Measurements from ENCODE around the gene IL1F10.

DNA sequence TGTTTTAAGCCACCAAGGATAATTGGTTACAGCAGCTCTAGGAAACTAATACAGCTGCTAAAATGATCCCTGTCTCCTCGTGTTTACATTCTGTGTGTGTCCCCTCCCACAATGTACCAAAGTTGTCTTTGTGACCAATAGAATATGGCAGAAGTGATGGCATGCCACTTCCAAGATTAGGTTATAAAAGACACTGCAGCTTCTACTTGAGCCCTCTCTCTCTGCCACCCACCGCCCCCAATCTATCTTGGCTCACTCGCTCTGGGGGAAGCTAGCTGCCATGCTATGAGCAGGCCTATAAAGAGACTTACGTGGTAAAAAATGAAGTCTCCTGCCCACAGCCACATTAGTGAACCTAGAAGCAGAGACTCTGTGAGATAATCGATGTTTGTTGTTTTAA, 3.5 kb upstream of the IL1F10 start:
- no peak for TF ChIP-seq POLR2A (IDR thresholded peaks at IDR 0.05)
- TF ChIP-seq, protein P1, sequence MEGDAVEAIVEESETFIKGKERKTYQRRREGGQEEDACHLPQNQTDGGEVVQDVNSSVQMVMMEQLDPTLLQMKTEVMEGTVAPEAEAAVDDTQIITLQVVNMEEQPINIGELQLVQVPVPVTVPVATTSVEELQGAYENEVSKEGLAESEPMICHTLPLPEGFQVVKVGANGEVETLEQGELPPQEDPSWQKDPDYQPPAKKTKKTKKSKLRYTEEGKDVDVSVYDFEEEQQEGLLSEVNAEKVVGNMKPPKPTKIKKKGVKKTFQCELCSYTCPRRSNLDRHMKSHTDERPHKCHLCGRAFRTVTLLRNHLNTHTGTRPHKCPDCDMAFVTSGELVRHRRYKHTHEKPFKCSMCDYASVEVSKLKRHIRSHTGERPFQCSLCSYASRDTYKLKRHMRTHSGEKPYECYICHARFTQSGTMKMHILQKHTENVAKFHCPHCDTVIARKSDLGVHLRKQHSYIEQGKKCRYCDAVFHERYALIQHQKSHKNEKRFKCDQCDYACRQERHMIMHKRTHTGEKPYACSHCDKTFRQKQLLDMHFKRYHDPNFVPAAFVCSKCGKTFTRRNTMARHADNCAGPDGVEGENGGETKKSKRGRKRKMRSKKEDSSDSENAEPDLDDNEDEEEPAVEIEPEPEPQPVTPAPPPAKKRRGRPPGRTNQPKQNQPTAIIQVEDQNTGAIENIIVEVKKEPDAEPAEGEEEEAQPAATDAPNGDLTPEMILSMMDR (IDR thresholded peaks at IDR 0.05), result no peak

Data from ovary (tissue), 3 donors.